Heart left ventricle (tissue), 16 donors: ENCODE measurements around the gene CRIP2. TPM values are rescaled to one million over a fixed set of nuclear protein-coding genes. Genes with fewer than 3 reads are reported as not detected.
A peak's percentile ranks its signal among the peaks of the same experiment; 100 is the strongest.

Experiments
- ATAC-seq, 4 donors: fragments of 200-7000 bp; cut with Tn5 transposase; one replicate each; pipeline ENCODE4 v1.9.1; 2020 to 2022; ENCODE audit warnings: moderate library complexity in 4 of 4, mild to moderate bottlenecking in 3 of 4, moderate number of reproducible peaks in 1 of 4
- DNase-seq, 5 donors: peaks; one replicate each; pipeline ENCODE4 v3.0.0-alpha.2; 2020
- H3K27ac ChIP-seq, 12 donors: fragments of 200-600 bp; sonication (generic) in 4 of 12; one replicate each; pipeline versions ENCODE4 v1.5.0 to v1.8.0; 2016 to 2022; ENCODE audit warnings: mild to moderate bottlenecking in 2 of 12
- H3K27me3 ChIP-seq, 9 donors: fragments of 200-600 bp; sonication (generic) in 2 of 9; one replicate each; pipeline versions ENCODE4 v1.5.1 to v1.8.0; 2016 to 2022; ENCODE audit warnings: mild to moderate bottlenecking in 3 of 9
- H3K36me3 ChIP-seq, 9 donors: fragments of 200-600 bp; sonication (generic) in 2 of 9; one replicate each; pipeline versions ENCODE4 v1.5.0 to v1.8.0; 2018 to 2022; ENCODE audit warnings: mild to moderate bottlenecking in 2 of 9
- H3K4me1 ChIP-seq, 12 donors: fragments of 200-600 bp; sonication (generic) in 4 of 12; one replicate each; pipeline versions ENCODE4 v1.5.0 to v1.8.0; 2016 to 2022; ENCODE audit warnings: mild to moderate bottlenecking in 3 of 12
- H3K4me3 ChIP-seq, 12 donors: fragments of 200-600 bp; sonication (generic) in 4 of 12; one replicate each; pipeline versions ENCODE4 v1.5.0 to v1.8.0; 2017 to 2022; ENCODE audit warnings: mild to moderate bottlenecking in 9 of 12, moderate library complexity in 4 of 12
- H3K9me3 ChIP-seq, 12 donors: fragments of 200-600 bp; sonication (generic) in 4 of 12; one replicate each; pipeline versions ENCODE4 v1.5.0 to v1.8.0; 2016 to 2022; ENCODE audit warnings: mild to moderate bottlenecking in 1 of 12
- POLR2A ChIP-seq, 2 donors: fragments of 450-650 bp; IDR thresholded peaks; one replicate each; pipeline ENCODE4 v1.6.1; 2017; ENCODE audit warnings: antibody characterized with exemption in 2 of 2, mild to moderate bottlenecking in 2 of 2, moderate library complexity in 2 of 2
- WGBS, 4 donors: extraction: QIAGEN DNeasy Blood & Tissue Kit in 2 of 4; methylation state at CpG; one replicate each; pipeline versions ENCODE4 v1.1.5 to v1.1.7; 2013 to 2018; 5-methylcytosine and 5-hydroxymethylcytosine counted together
- intact Hi-C, 10 donors: fragments of 100-400 bp; cut with DNase I; formaldehyde crosslinking; loops; one replicate each; pipeline versions ENCODE4 v1.11.1 to v1.14.2; 2022
- polyA plus RNA-seq, 2 donors: library from polyadenylated mRNA; stranded (reverse); fragments of 200-250 nt; gene quantifications; one replicate each; pipeline ENCODE4 v1.2.3, GENCODE V29; 2013
- total RNA-seq, 9 donors: library from RNA; depleted of rRNA in 2 of 9; stranded (reverse); fragments of >200 nt in 2 of 9; fragmentation: NEBNext Ultra II Directional in 3 of 9; extraction: Animal tissue kit (Norgen Biotek cat#: 25700) in 3 of 9; gene quantifications; one replicate each; pipeline versions ENCODE4 v1.1.0 to v1.2.4, GENCODE V29; 2016 to 2023
- TF ChIP-seq, protein P1 (sequence below), 12 donors: fragments of 200-600 bp; sonication (generic) in 4 of 12; IDR thresholded peaks; one replicate each; pipeline versions ENCODE4 v1.5.0 to v1.8.0; 2018 to 2022; ENCODE audit warnings: antibody characterized with exemption in 12 of 12, mild to moderate bottlenecking in 5 of 12
- donor health status: ischemic (EF 13 %, LVEDD 7.1; RV severe dilation, severe dysfunction).
- donor health status: healthy with polysubstance abuse.
- donor health status: DM: no; HTN: yes; CAD: no.
- donor health status: DM: no; HTN: no; CAD: no.
- donor health status: ischemic (EF 25% LVEDD 6.9; RV normal size, moderate dysfunction).
- donor health status: ischemic (EF 25% LVEDD 5.7; RV mildly dilated, moderate dysfunction).
- donor health status: healthy.
- donor health status: DM: yes; HTN: yes; CAD: no.
- donor health status: ischemic (EF 35%, LVEDD 5.7; RV mildly dilated, moderate dysfunction).
- donor health status: nonischemic (EF 11% LVEDD 7.7; RV severe dilation, severe dysfunction).
- donor health status: DM: yes; HTN: yes; CAD: no.
- donor health status: PGD.
- donor health status: ischemic (EF 29% LVEDD 5.4; RV normal size, mild dysfunction).
- donor health status: nonischemic (EF 23%, LVEDD 6.1; RV moderate dilation, normal function).

CRIP2 gene
- total and polyA plus RNA-seq, 11 donors = 695 to 1,715 (median 851) TPM

GRCh38 chr14:105486974-105487448 is 12.4 kb downstream of the CRIP2 start:
- Histone ChIP-seq H3K27me3 (no peaks in the 10 kb centered on the region), H3K4me1 (peaks cover 30 to 93% (median 80%) of the 10 kb centered on the region in 12 donors), H3K36me3 (peaks cover 0 to 7% (median 0%) of the 10 kb centered on the region in 9 donors), H3K9me3 (no peaks in the 10 kb centered on the region), H3K4me3 (peak overlapping the region; percentile 45 to 85 (median 70)), H3K27ac (peak overlapping the region; percentile 82 to 100 (median 96))
- intact Hi-C loops = loop anchor here in 5 of 10 donors (5.0 to 10.0 kb wide), 3 partner anchors 40 to 115 kb away; partner anchors contain the start of gene MTA1 (in 1 of the 5)
- TF ChIP-seq POLR2A (IDR thresholded peaks at IDR 0.05) = peak in 1 of 2 donors; percentile 69
- TF ChIP-seq, protein P1, sequence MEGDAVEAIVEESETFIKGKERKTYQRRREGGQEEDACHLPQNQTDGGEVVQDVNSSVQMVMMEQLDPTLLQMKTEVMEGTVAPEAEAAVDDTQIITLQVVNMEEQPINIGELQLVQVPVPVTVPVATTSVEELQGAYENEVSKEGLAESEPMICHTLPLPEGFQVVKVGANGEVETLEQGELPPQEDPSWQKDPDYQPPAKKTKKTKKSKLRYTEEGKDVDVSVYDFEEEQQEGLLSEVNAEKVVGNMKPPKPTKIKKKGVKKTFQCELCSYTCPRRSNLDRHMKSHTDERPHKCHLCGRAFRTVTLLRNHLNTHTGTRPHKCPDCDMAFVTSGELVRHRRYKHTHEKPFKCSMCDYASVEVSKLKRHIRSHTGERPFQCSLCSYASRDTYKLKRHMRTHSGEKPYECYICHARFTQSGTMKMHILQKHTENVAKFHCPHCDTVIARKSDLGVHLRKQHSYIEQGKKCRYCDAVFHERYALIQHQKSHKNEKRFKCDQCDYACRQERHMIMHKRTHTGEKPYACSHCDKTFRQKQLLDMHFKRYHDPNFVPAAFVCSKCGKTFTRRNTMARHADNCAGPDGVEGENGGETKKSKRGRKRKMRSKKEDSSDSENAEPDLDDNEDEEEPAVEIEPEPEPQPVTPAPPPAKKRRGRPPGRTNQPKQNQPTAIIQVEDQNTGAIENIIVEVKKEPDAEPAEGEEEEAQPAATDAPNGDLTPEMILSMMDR (IDR thresholded peaks at IDR 0.05) = no peak
- 12 to 30% (median 15%) methylated on average over 8 to 45 of the region's 45 CpGs; no CpG with 5 or more reads in 1 of the 4 donors for WGBS, 4 donors
- ATAC-seq (no peak), DNase-seq (peak; percentile 84 to 92 (median 89))

DNA sequence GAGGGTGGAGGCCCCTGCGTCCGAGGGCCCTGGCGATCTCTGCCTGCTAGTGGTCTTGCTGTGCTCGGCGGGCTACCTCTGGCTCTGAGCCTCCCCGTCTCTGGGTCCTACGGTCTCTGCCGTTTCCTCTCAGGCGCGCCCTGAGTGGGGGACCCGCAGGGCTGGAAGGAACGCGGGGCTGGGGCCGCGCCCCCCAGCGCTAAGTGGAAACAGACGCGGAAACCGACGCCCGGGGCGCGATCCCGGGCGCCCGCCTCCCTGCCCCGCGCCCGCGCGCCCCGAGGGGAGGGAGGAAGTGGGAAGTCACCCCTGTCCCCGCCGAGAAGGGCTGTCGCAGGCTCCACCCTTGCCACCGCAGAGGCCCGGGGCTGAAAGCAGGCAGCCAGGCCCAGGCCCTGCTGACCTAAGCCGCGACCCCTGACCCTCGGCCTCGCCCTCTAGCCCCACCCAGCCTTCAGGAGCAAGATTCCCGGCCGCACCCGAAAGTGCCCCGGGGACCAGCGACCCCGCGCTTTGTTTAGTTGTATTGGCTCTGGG is 12.9 kb downstream of the CRIP2 start:
- no peak for TF ChIP-seq POLR2A (IDR thresholded peaks at IDR 0.05)
- TF ChIP-seq, protein P1 (IDR thresholded peaks at IDR 0.05) = no peak
- DNase-seq (peak in 4 of 5 donors; percentile 68 to 85 (median 72)), ATAC-seq (no peak)
- H3K27ac ChIP-seq = peak overlapping the region; percentile 82 to 100 (median 96)
- WGBS, 4 donors = 10 to 23% (median 18%) methylated on average over 21 to 48 of the region's 48 CpGs
- H3K36me3 ChIP-seq = peaks cover 0 to 7% (median 0%) of the 10 kb centered on the region in 9 donors
- intact Hi-C loops = loop anchor here in 5 of 10 donors (5.0 to 10.0 kb wide), 3 partner anchors 40 to 115 kb away; partner anchors contain the start of gene MTA1 (in 1 of the 5)
- no peaks in the 10 kb centered on the region for H3K27me3 ChIP-seq
- no peaks in the 10 kb centered on the region for H3K9me3 ChIP-seq
- H3K4me3 ChIP-seq = peak overlapping the region; percentile 45 to 85 (median 70)
- peaks cover 25 to 93% (median 79%) of the 10 kb centered on the region in 12 donors for H3K4me1 ChIP-seq

DNA sequence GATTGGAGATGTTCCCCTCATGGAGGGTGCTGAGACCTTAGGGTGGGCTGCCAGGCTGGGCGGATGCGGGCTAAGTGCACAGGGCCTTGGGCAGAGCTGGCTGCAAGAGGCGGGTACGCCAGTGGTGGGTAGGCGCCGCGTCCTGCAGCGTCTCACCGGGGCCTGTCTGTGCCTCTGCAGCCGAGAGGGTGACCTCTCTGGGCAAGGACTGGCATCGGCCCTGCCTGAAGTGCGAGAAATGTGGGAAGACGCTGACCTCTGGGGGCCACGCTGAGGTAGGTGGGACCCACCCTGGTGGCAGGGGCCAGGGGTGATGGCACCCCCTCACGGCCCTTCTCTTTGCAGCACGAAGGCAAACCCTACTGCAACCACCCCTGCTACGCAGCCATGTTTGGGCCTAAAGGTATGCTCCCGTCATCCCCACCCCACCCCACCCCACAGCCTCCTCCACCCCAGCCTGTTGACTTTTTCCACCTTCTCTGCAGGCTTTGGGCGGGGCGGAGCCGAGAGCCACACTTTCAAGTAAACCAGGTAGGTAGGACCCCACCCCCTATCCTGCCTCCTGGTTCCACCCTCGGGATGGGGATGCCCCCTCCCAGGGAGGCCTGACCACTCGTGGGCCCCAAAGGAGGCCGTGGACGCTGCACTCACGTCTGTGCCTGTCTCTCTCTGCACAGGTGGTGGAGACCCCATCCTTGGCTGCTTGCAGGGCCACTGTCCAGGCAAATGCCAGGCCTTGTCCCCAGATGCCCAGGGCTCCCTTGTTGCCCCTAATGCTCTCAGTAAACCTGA is 13.6 kb downstream of the CRIP2 start:
- peaks cover 0 to 9% (median 0%) of the 10 kb centered on the region in 9 donors for H3K36me3 ChIP-seq
- DNase-seq (peak in 3 of 5 donors; percentile 26 to 62 (median 34)), ATAC-seq (no peak)
- peak overlapping the region; percentile 45 to 85 (median 70) for H3K4me3 ChIP-seq
- intact Hi-C loops = loop anchor here in 9 of 10 donors (2.0 to 10.0 kb wide), 6 partner anchors 13 to 117 kb away; partner anchors contain the start of genes CRIP2 (in 2 of the 9) and MTA1 (in 1 of the 9)
- TF ChIP-seq POLR2A (IDR thresholded peaks at IDR 0.05) = no peak
- TF ChIP-seq, protein P1 (IDR thresholded peaks at IDR 0.05) = peak in 1 of 12 donors; percentile 4
- 67 to 74% (median 68%) methylated on average over 17 to 26 of the region's 26 CpGs for whole genome bisulfite sequencing, 4 donors
- no peaks in the 10 kb centered on the region for H3K27me3 ChIP-seq
- H3K9me3 ChIP-seq = no peaks in the 10 kb centered on the region
- peaks cover 18 to 88% (median 73%) of the 10 kb centered on the region in 12 donors for H3K4me1 ChIP-seq
- peak overlapping the region; percentile 82 to 100 (median 96) for H3K27ac ChIP-seq
